GM19043 (cell line): Measurements from ENCODE around the gene GRIK5.
"Not testable (repeated sequence)": the region's sequence is repeated elsewhere in the genome, so short reads cannot be mapped to it uniquely, and the experiment has no call there.

Source experiments
- ATAC-seq: cut with Tn5 transposase; IDR thresholded peaks from one replicate; pipeline ENCODE4 v1.9.1; 2021; ENCODE audit warnings: low read depth; ENCODE audit not compliant: unreplicated experiment

GRIK5 gene

GRCh38 chr19:42023121-42023942, 46.7 kb downstream of the GRIK5 start:
- no peak for ATAC-seq

GRCh38 chr19:42022616-42023015, 47.4 kb downstream of the GRIK5 start:
- ATAC-seq, result no peak

GRCh38 chr19:42021185-42021584, 48.8 kb downstream of the GRIK5 start:
- no peak for ATAC-seq

- ATAC-seq, result no peak
Observed at GRCh38 chr19:42018503-42019193, 51.4 kb downstream of the GRIK5 start.

GRCh38 chr19:42017040-42017439, 53.0 kb downstream of the GRIK5 start:
- ATAC-seq, result no peak

- ATAC-seq, result not testable (repeated sequence)
Observed at GRCh38 chr19:42012747-42013146, 57.3 kb downstream of the GRIK5 start.

GRCh38 chr19:42010245-42011126, 59.5 kb downstream of the GRIK5 start:
- ATAC-seq, result no peak

GRCh38 chr19:42006569-42006968, 63.4 kb downstream of the GRIK5 start:
- no peak for ATAC-seq

GRCh38 chr19:42005504-42005903, 64.5 kb downstream of the GRIK5 start:
- ATAC-seq, result no peak

GRCh38 chr19:42003506-42004294, 66.3 kb downstream of the GRIK5 start:
- no peak for ATAC-seq

- no peak for ATAC-seq
Observed at GRCh38 chr19:41999878-42000208, 70.2 kb downstream of the GRIK5 start.

GRCh38 chr19:41999071-41999877, 70.7 kb downstream of the GRIK5 start:
- ATAC-seq, result no peak

GRCh38 chr19:41998246-41999020, 71.6 kb downstream of the GRIK5 start:
- no peak for ATAC-seq

- no peak for ATAC-seq
Observed at GRCh38 chr19:41997851-41998229, 72.2 kb downstream of the GRIK5 start.

GRCh38 chr19:41997121-41997850, 72.7 kb downstream of the GRIK5 start:
- no peak for ATAC-seq

GRCh38 chr19:41995959-41996797, 73.8 kb downstream of the GRIK5 start:
- ATAC-seq, result no peak
